ENCODE data around the gene MOB2.

GRCh38 chr11:1449490-1450243, 36.9 kb downstream of the MOB2 start:
- TF ChIP-seq CTCF (conservative IDR thresholded peaks at IDR 0.05) (no peak), EZH2 (IDR thresholded peaks at IDR 0.05; ENCODE audit: low read depth) (no peak)

All from PC-9 (cell line).